PC-3 (cell line): ENCODE measurements around the gene ZNF330. TPM values are rescaled to one million over a fixed set of nuclear protein-coding genes. Genes with fewer than 3 reads are reported as not detected.

Experiments used
- total RNA-seq: library from RNA; depleted of rRNA; stranded (reverse); fragments of >200 nt; gene quantifications from 2 replicates; pipeline ENCODE4 v1.2.3, GENCODE V29; 2014; rRNA removed

The ZNF330 gene
- total RNA-seq, 1 experiment from 2014 or later: 44.4 TPM

Other genes with a start within 250 kb of the ZNF330 start
- gene RNF150, start 87.4 kb upstream of the ZNF330 start, total RNA-seq: 0.55 and 0.58 TPM in 2 replicates